Ascending aorta (tissue), 2 donors: ENCODE measurements around the gene TIMM17A. TPM values are rescaled to one million over a fixed set of nuclear protein-coding genes. Genes with fewer than 3 reads are reported as not detected.

ENCODE experiments used
- DNase-seq, 2 donors: peaks; one replicate each; pipeline ENCODE4 v3.0.0-alpha.2; 2019; ENCODE audit warnings: low spot score in 2 of 2
- H3K27ac ChIP-seq, 2 donors: fragments of 200-600 bp; sonication (generic); one replicate each; pipeline ENCODE4 v1.5.1; 2016 to 2017; ENCODE audit warnings: mild to moderate bottlenecking in 1 of 2
- H3K27me3 ChIP-seq: fragments of 200-600 bp; sonication (generic); one replicate; pipeline ENCODE4 v1.5.1; 2017
- H3K36me3 ChIP-seq, 2 donors: fragments of 200-600 bp; sonication (generic); one replicate each; pipeline ENCODE4 v1.5.1; 2016
- H3K4me1 ChIP-seq, 2 donors: fragments of 200-600 bp; sonication (generic); one replicate each; pipeline ENCODE4 v1.5.1; 2016 to 2017; ENCODE audit warnings: mild to moderate bottlenecking in 1 of 2
- H3K4me3 ChIP-seq, 2 donors: fragments of 200-600 bp; sonication (generic); one replicate each; pipeline ENCODE4 v1.5.1; 2016 to 2017; ENCODE audit warnings: mild to moderate bottlenecking in 1 of 2
- H3K9me3 ChIP-seq, 2 donors: fragments of 200-600 bp; sonication (generic); one replicate each; pipeline ENCODE4 v1.5.1; 2016
- CTCF ChIP-seq, 3 experiments: fragments of 200-600 bp in 2 of 3; fragments of 450-650 bp in 1 of 3; sonication (generic) in 2 of 3; IDR thresholded peaks; one replicate each; pipeline ENCODE4 v1.5.1; 2016 to 2019; ENCODE audit warnings: antibody characterized with exemption in 3 of 3, mild to moderate bottlenecking in 1 of 3, moderate library complexity in 1 of 3
- intact Hi-C: fragments of 100-400 bp; cut with DNase I; formaldehyde crosslinking; loops from one replicate; pipeline ENCODE4 v1.15.1; 2023
- total RNA-seq: library from RNA; depleted of rRNA; stranded (reverse); fragments of >200 nt; gene quantifications from one replicate; pipeline ENCODE4 v1.1.0, GENCODE V29; 2016

Gene TIMM17A
- total RNA-seq, 1 donor from 2014 or later: 7.9 TPM

DNA sequence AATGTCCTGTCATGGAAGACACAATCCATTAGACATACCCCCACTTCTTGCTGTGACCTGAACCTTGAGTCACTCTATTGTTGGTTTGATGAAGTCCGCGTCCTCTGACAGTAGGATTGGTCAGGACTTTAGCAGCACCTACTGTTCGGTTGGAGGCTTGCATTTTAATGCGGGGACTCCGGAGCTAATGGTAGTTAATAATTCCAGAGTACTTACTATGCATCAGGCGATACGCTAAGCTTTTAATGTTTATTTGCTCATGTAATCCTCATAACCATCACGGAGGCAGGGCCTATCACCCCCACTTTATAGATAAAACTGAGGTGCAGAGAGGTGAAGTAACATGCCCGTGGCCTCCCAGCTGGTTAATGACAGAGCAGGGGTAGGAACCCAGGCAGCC is 47.2 kb downstream of the TIMM17A start:
- H3K27me3 ChIP-seq: no peaks in the 10 kb centered on the region
- H3K27ac ChIP-seq: no peak overlapping the region
- intact Hi-C loops: no loop called here
- TF ChIP-seq CTCF (IDR thresholded peaks at IDR 0.05): no peak
- no peaks in the 10 kb centered on the region for H3K4me1 ChIP-seq
- H3K9me3 ChIP-seq: no peaks in the 10 kb centered on the region
- DNase-seq: no peak
- H3K36me3 ChIP-seq: peaks cover 65 to 80% of the 10 kb centered on the region in 2 donors
- no peak overlapping the region for H3K4me3 ChIP-seq

DNA sequence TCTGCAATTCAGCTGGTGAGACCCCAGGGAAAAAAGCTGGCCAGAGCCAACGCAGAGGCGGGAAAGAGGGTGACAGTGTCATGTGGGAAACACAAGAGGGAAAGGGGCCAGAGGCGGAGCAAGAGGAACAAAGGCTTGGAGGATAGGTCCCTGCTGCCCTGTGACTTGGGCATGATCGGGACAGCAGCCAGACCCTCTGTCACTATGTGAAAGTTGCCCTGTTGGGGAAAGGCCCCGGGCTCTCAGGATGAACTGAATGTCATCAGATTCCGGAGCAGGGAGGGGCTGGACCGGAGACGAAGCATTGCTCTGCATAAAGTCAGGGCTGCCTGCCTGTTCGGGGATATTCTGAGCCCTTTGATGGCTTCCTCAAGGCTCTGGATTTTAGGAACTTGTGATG is 49.4 kb downstream of the TIMM17A start:
- Histone ChIP-seq H3K4me3 (no peak overlapping the region), H3K27ac (no peak overlapping the region), H3K9me3 (no peaks in the 10 kb centered on the region), H3K27me3 (no peaks in the 10 kb centered on the region), H3K36me3 (peaks cover 56 to 68% of the 10 kb centered on the region in 2 donors), H3K4me1 (no peaks in the 10 kb centered on the region)
- TF ChIP-seq CTCF (IDR thresholded peaks at IDR 0.05): no peak
- no peak for DNase-seq
- intact Hi-C loops: no loop called here

- peaks cover 48 to 56% of the 10 kb centered on the region in 2 donors for H3K36me3 ChIP-seq
- intact Hi-C loops: no loop called here
Observed at GRCh38 chr1:202005958-202006357, 50.7 kb downstream of the TIMM17A start.

DNA sequence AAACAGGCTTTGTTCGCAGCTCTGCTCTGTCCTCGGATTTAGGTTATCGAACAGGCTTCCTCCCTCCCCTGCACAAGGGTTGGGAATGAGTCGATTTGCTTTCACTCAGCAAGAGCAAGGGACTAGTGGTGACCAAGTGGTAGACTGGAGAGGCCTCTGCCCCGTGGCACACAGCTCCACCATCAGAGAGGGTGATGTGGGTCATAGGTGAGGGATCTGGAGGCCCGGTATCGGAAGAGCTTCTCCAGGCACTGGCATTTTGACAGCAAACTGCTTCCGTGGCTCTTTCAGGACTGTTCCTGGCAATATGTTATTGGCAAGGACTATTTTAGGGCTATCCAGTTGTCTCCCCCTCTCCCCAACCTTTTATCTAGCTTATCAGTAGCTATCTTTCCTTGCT is 52.0 kb downstream of the TIMM17A start:
- Histone ChIP-seq H3K4me1 (no peaks in the 10 kb centered on the region), H3K27me3 (no peaks in the 10 kb centered on the region), H3K9me3 (no peaks in the 10 kb centered on the region), H3K4me3 (no peak overlapping the region), H3K36me3 (peaks cover 37 to 43% of the 10 kb centered on the region in 2 donors), H3K27ac (no peak overlapping the region)
- DNase-seq: no peak
- intact Hi-C loops: no loop called here
- TF ChIP-seq CTCF (IDR thresholded peaks at IDR 0.05): no peak

More at GRCh38 chr1:202005958-202006357, 50.7 kb downstream of the TIMM17A start:
- H3K27me3 ChIP-seq: no peaks in the 10 kb centered on the region
- H3K4me3 ChIP-seq: no peak overlapping the region
- no peaks in the 10 kb centered on the region for H3K9me3 ChIP-seq
- peak; percentile 35 to 48 (median 35) for TF ChIP-seq CTCF (IDR thresholded peaks at IDR 0.05)
- no peak overlapping the region for H3K27ac ChIP-seq
- DNase-seq: no peak
- no peaks in the 10 kb centered on the region for H3K4me1 ChIP-seq

DNA sequence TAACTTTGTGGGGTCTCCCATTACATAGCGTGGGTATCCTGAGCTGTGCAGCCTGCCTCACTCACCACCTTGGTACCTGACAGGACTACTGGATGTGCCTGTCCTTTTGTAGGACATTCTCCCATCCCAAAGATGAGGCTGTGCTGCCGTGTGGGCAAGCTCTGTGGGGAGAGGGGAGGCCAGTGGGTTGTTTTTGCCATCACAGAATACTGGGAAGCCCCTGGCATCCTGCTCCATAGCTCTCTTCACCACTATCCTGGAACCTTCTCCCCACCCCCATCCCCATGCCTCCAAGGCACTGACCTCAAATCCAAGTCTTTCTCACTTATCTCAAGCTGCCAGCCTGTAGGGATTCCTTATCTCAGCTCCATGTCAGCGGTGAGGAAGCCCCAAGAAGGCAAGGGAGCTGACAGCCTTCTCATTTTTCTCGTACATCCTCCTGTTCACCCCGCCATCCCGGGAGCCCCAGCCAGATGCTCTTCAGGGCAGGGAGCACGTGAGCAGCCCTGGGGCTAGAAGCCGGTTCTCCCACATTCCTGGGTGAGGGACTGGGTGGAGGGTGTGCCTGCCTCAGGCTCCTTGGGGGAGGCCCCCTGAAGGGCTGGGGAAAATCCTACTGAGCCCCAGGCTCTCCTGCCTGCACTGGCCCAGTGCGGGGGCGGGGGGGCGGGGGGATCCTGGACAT is 52.6 kb downstream of the TIMM17A start:
- DNase-seq: no peak
- no peak overlapping the region for H3K27ac ChIP-seq

More for the DNA sequence above, 52.6 kb downstream of the TIMM17A start:
- no peaks in the 10 kb centered on the region for H3K9me3 ChIP-seq
- TF ChIP-seq CTCF (IDR thresholded peaks at IDR 0.05): no peak
- intact Hi-C loops: loop anchor here (2.0 kb wide), 1 partner anchor 27 kb away; no protein-coding TSS in a partner anchor
- H3K27me3 ChIP-seq: no peaks in the 10 kb centered on the region
- no peaks in the 10 kb centered on the region for H3K4me1 ChIP-seq
- H3K36me3 ChIP-seq: peaks cover 31 to 37% of the 10 kb centered on the region in 2 donors
- H3K4me3 ChIP-seq: no peak overlapping the region
